Cardiac septum (tissue), 1 donor: ENCODE results near the gene KCNC4. TPM values are rescaled to one million over a fixed set of nuclear protein-coding genes. Genes with fewer than 3 reads are reported as not detected.

Experiments
- DNase-seq: peaks from one replicate; pipeline ENCODE4 v3.0.0-alpha.2; 2020; ENCODE audit warnings: low spot score
- intact Hi-C: fragments of 100-400 bp; cut with DNase I; formaldehyde crosslinking; loops from one replicate; pipeline ENCODE4 v1.14.0; 2022
- total RNA-seq: library from RNA; stranded (reverse); fragmentation: NEBNext Ultra II Directional; extraction: Animal tissue kit (Norgen Biotek cat#: 25700); gene quantifications from one replicate; pipeline ENCODE4 v1.2.1, GENCODE V29; 2021
- donor health status: DM: no; HTN: no; CAD: no.

KCNC4 gene
- total RNA-seq, 1 donor from 2014 or later: 16.6 TPM

DNA sequence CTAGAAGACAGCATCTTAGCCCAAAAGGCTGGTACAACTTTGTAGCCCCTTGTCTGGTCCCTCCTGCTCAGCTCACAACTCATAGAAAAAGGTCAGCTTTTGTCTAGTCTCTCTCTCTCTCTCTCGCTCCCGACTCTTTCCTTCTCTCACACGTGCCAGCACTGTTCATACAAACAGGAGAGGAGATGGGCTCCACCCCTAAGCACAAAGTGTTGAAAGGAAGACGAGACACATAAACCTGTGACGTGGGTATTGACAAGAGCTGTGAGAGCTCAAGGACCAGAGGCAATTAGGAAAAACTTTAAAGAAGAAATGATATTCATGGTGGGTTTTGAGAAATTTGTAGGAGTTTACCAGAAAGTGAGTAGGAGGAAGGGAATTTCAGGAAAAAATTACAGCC, 23.6 kb upstream of the KCNC4 start:
- DNase-seq: no peak
- intact Hi-C loops: loop anchor here (5.0 kb wide), 1 partner anchor 134 kb away; no protein-coding TSS in a partner anchor

DNA sequence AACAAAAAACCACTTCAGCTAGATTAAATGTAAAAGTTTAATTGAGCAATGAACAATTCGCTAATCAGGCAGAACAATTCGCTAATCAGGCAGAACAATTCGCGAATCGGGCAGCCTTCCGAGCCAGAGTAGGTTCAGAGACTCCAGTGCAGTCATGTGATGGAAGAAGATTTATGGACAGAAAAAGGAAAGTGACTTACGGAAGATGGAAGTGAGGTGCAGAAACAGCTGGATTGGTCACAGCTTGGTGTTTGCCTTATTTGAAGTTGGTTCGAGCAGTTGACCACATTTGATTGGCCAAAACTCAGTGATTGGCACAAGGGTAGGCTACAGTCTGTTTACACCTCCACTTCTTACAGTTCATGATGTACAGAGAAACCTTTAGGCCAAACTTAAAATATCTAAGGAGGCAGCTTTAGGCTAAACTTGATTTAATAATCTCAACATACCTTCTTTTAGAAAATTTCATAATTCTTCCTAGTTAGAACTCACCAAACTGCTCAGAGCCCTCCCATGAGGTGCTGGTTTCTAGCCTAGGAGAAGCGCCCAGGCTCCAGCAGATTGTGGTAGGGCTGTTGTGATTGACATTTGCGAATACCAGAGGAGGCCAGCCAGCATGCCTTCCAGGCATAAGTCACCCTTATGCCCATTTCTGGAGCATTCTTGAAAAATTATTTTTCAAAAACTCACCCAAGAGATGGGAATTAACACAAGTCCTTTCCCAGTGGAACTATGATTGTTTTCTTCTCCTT, 22.8 kb upstream of the KCNC4 start:
- no peak for DNase-seq
- intact Hi-C loops: loop anchor here (5.0 kb wide), 1 partner anchor 135 kb away; no protein-coding TSS in a partner anchor

DNA sequence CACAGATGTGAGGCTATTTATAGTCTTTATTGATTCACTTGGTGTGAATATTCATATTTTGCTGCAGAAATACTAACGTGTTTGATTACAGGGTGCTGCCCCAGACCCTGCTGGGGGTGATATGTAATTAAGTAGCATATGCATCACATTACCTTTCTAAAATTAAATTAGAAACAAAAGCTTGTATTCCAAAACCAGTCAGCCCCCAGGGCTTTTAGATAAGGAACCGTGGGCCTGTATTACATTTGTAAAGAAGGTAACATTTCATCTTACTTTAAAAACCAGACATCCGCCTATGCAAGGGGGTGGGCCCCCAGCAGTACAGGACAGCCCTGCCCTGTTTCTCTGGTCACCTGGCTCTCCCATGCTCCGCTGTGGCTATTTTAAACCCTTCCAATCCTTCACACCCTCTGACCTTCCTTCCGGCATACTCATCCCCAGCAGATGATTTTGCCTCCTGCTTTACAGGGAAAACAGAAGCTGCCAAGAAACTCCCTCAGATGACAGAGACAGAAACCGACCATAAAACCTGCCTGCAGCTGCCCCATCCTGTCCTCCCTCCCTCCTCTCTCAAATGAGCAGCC, 22.0 kb upstream of the KCNC4 start:
- intact Hi-C loops: loop anchor here (5.0 kb wide), 1 partner anchor 136 kb away; no protein-coding TSS in a partner anchor
- DNase-seq: no peak

DNA sequence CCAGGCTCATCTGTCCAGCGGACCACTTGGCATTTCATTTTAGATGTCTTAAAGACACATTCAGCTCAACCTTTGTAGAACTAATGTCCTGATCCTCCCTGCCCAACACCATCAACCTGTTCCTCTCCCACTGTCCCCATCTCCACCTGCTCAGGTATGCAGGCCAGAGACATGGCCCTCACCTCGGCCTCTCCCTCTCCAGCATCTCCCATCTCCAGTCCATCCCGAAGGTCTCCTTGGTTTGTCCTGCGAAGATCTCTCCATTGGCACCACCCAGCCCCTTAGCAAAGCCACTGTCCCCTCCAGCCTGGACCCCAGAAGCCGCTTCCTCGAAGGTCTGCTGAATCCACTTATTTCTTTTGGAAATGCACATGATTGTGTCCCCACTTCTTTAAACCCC, 20.9 kb upstream of the KCNC4 start:
- DNase-seq: no peak
- intact Hi-C loops: loop anchor here (5.0 kb wide), 1 partner anchor 137 kb away; no protein-coding TSS in a partner anchor

DNA sequence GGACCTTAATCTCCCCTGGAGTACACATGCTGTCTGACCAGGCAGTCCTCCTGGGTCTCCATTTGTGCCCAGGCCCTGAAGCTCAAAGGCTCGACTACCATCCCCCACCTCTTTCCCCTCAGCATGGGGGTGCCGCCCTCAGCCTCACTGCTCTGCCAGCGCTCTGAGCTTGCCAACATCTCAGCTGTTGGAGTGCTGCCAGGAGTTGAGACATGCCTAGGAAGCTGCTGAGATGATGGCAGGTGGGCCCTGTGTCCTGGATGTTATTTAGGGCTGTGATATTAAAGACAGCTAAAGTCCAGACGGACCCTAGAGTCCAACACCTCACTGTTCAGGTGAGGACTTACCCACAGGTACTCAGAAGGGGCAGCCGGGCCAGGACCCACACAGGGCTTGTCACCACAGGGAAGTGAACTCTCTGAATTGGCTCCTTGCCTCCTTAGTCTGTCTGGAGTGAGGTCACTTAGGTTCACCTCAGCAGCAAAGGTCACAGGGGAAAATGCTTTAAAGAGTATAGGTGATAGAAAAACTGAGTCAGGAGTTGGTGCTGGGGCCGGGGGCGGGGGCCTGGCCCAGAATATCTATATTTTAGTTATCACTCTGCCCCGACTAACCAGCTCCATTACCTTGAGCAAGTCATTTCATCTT, 19.7 kb upstream of the KCNC4 start:
- intact Hi-C loops: no loop called here
- DNase-seq: no peak

DNA sequence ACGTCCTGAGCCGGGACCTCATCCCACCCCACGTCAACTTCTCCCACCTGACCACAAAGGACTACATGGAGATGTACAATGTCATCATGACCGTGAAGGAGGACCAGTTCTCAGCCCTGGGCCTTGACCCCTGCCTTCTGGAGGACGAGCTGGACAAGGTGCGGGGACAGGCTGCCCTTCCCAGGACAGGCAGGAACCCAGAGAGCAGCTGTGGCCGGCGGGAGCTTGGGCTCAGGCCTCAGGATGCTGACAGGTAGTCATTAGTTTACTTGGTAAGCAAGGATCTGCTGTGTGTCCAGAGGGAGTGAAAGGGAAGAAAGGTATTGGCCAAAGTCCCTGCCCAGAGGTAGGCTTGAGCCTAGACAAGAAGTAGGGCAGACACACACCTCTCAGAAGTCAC, 17.6 kb upstream of the KCNC4 start:
- intact Hi-C loops: no loop called here
- no peak for DNase-seq

DNA sequence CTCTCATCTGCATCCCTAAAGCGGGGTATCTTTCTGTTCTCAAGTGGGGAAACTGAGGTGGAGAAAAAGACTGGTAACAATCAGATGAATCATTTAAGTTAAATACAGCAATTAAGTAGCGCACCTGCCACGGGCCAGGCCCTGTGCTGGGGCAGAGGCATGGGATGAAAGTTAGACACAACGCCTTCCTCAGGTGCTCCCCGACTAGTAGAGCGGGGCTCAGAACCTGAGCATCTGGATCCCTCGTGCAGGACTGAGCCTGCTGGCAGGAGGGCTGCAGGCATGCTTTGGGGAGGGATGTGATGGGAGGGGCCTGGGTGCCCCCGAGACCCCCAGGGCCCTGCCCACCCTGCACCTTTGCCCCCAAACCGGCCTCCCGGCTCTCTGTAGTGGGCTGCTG, 14.9 kb upstream of the KCNC4 start:
- intact Hi-C loops: no loop called here
- no peak for DNase-seq

DNA sequence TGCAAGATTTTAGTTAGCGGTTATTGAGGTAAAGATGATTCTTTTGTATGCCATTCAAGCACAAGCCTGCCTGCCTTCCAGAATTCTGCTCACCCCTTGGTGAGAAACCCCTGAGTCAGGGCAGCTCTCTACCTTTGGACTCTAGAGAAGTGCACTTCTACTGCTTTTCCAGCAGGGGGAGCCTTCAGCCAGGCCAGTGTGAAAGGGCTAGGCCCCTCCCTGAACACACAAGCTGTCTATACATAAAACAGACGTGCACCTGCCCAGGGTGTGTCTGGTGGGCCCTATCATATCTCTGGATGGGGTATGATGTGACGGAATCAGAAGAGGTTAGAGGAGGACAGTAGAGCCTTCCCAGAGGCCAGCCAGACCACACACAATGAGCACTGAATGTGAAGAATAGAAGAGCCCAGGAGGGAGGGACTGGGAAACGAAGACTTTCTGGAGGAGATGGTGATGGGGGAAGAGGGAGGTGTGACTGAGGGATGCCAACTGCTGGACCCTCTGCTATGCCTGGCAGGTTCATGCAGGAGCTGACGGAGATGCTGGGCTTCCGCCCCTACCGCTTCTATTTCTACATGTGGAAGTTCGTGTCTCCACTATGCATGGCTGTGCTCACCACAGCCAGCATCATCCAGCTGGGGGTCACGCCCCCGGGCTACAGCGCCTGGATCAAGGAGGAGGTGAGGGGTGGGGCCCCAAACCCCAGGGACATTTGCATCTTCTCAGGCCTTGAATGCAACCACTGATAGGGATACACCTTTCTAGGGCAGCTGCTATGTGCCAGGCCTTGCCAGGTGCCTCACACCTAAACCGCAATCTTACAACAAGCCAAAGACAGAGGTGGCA, 13.0 kb upstream of the KCNC4 start:
- DNase-seq: no peak
- intact Hi-C loops: no loop called here

DNA sequence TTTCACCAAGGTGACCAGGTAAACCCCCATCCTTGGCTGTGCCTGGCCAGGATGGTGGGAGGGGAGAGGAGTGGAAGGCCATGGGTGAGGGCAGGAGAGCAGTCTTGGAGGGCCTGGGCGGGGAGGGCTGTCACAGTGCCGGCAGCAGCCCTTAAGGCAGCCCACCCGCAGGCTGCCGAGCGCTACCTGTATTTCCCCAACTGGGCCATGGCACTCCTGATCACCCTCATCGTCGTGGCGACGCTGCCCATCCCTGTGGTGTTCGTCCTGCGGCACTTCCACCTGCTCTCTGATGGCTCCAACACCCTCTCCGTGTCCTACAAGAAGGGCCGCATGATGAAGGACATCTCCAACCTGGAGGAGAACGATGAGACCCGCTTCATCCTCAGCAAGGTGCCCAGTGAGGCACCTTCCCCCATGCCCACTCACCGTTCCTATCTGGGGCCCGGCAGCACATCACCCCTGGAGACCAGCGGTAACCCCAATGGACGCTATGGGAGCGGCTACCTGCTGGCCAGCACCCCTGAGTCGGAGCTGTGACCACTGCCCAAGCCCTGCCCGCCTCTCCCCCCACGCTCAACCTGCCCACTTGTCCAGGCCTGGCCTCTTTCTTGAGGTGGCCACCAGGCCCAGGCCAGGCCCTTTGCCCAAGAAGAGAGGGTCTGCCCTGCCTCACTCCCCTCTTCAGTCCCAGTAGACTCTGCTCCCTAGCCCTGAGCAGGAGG, 12.0 kb upstream of the KCNC4 start:
- intact Hi-C loops: no loop called here
- DNase-seq: no peak

DNA sequence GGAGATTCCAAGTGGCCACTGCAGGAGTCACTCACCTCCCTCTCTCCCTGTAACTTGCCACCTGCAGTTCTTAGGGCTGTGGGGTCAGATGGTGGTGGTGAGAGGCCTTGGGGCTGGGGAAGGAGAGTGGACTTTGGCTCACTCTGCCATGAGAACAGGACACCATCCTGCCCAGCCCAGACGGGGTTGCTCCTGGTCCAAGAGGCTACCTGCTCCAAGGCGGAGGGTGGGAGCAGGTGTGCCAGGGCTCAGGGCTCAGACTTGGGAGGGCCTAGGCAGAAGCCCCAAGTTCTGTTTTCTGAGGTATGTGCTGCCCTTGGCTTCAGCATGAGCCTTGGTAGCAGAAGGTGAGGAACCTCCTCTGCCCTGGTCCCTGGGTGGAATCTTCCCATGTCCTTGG, 11.4 kb upstream of the KCNC4 start:
- intact Hi-C loops: no loop called here
- no peak for DNase-seq

DNA sequence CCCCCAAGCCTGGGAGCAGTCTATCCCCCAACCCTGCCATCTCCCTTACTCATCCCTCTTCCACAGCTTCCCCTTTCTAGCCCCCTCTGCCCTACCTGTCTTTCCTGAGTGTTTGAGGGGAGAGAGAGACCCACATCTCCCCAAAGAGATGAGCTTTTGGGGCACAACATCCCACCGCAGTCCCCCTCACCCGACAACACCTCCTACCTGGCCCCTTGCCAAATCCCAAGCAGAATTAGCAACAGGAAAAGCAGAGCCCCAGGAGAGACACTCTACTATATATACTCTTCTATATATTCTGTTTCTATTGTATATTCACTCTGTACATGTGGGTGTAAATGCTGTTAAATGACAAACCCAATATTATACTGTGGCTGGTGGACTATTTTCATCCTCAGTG, 9.9 kb upstream of the KCNC4 start:
- intact Hi-C loops: loop anchor here (10.0 kb wide), 1 partner anchor 415 kb away; no protein-coding TSS in a partner anchor
- no peak for DNase-seq

DNA sequence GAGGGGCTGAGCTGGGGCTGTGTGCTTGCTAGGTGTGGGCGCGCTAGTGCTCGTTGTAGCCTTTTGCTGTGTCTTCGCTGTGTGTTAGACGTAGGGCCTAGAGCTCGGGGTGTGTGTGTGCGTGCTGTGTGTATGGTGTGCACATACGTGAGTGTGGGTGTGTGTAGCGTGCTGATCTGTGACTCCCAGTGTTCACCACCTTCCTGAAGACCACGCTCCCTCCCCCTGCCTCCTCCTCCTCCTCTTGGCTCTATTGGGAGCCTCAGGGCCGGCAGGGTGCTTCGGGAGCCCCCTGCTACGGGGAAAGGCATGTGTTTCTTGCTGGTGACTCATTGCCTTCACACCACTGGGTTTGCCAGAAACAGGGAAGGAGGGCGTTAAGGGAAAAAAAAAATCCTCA, 9.4 kb upstream of the KCNC4 start:
- intact Hi-C loops: loop anchor here (10.0 kb wide), 1 partner anchor 414 kb away; no protein-coding TSS in a partner anchor
- DNase-seq: no peak

DNA sequence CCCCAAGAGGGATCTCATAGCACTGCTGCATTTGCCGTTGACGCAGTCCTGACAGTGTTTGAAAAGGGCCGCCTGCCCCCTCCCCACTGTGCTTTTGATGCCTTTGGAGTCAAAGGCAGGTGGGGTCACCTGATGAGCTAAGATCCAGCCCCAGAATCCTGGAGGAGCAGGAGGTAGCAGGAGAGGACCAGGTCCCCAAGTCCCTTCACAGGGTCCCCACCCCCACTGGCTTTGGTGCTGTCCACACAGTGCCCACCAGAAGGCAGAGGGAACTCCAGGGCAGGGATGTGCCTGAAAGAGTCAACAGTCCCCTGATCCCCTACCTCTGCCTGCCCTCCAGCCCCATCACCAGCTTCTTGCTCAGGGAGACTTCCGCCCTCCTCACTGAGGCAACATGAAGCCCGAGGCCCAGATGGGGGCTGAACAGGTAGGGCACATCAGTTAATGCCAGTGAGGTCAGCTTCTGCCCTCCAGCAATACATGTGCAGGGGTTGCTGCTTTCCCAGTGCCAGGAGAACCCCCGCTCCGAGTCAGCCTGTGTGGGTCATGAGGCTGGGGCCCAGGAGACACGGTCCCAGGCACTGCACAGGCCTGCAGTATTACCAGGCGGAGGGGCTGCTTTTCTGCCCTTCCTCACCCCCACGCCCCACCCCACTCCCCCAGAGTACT, 8.8 kb upstream of the KCNC4 start:
- no peak for DNase-seq
- intact Hi-C loops: loop anchor here (10.0 kb wide), 1 partner anchor 414 kb away; no protein-coding TSS in a partner anchor

DNA sequence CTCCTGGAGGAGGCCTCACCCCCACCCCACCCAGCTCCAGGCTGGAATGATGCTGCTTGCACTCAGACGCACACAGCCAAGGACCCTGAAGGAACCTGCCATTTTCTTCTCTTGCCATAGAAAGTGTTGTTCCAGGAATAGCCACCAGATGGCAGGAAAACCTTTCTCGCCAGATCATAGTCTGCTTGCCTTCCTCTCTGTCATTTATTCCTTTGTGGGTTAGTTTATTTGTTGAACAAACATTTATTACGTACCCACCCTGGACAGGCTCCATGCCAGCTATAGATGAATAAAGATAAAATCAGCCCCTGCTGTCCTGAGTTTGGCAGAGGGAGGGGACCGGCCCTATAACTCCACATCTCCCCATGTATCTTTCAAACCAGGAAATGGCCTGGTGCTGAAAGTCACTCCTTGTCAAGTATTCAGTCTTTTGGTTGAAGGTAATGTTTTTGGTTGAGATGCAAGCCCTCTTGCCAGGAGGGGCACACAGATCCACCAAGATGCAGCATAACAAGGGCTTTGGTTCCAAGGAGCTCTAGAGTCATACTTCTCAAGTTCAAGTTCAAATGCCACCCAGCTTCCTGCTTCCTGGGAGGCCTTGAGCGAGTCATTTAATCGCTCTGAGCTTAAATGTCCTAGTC, 7.0 kb upstream of the KCNC4 start:
- intact Hi-C loops: loop anchor here (1.0 to 10.0 kb wide), 3 partner anchors 109 to 412 kb away; no protein-coding TSS in a partner anchor
- no peak for DNase-seq

DNA sequence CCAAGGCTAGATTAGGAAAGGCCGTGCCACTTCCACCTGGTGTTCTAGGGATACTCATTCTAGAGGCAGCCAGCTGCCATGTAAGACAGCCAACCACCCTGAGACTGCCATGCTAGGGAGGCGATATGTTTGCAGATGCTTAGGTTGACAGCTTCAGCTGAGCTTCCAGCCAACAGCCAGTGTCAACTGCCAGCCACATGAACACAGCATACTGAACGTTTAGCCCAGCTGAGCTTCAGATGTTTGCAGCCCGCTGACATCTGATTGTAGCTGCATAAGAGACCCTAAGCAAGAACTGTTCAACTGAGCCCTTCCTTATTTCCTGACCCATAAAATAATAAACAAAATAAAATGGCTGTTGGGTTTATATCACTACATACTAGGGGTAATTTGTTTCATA, 5.0 kb upstream of the KCNC4 start:
- intact Hi-C loops: loop anchor here (5.0 to 10.0 kb wide), 3 partner anchors 202 to 410 kb away; partner anchors contain the start of gene LAMTOR5
- DNase-seq: no peak

DNA sequence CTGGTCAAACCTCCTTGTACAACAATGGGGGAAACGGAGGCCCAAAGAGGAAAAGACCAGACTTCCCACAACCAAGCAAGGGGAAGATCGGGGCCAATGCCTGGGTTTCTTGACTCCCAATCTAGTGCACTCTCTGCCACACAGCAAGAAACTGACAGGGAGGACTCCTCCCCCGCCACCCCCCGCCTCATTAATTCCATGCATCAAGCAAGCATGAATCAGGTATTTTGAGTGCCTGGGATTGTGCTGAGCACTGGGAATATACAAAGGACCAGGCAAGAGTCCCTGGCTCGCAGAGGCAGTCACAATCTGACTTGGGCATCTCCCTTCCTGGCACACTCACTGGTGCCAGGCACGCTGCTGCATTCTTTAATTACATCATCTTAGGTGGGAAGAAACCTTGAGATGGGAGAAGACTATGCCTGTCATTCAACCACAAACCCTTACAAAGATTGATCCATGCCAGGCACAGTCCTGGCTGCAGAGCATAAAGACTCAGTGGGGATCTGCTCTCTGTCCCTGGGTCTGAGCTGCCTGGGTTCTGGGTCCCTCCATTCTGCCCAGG, 4.4 kb upstream of the KCNC4 start:
- intact Hi-C loops: loop anchor here (5.0 to 10.0 kb wide), 3 partner anchors 202 to 409 kb away; partner anchors contain the start of gene LAMTOR5
- no peak for DNase-seq

DNA sequence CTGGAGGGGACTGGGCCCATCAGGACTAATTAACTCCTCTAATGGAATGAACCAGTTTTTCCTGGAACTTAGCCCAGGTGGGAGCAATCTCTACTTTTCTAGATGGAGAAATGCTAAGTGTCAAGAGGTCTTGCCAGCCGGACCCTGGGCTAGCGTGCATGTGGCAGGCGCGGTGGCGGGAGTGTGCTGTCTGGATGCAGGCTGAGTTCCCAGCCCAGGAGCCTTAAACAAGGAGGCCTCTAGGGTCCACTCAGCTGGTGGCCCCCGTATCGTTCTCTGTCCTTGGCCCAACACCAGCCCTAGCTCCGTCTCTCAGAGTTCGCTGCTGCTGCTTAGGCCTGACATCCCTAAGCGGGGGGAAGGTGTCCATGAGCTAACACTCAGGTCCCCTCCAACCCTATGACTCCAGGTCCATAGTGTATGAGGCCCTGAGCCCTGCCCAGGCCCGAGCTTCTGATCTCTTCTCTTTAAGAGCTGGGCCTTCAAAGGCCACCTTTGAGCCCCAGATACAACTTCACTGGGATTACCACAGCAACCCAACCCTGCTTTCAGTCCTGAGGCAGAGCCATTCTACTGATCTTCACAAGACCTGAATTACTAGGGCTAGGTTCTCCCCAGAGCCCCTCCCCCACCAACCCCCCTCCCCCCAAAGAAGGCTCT, 3.7 kb upstream of the KCNC4 start:
- intact Hi-C loops: loop anchor here (5.0 to 10.0 kb wide), 3 partner anchors 201 to 408 kb away; partner anchors contain the start of gene LAMTOR5
- DNase-seq: no peak
